Kidney epithelial cell (primary cell): ENCODE data around the gene TMEM252. TPM values are rescaled to one million over a fixed set of nuclear protein-coding genes. Genes with fewer than 3 reads are reported as not detected.

Source experiments
- DNase-seq: peaks from one replicate; pipeline ENCODE4 v3.0.0-alpha.2; 2010; ENCODE audit warnings: low read depth
- H3K27me3 ChIP-seq: 2 replicates; pipeline ENCODE4 v1.6.0; 2011; ENCODE audit warnings: low read length; ENCODE audit not compliant: control insufficient read depth, insufficient read depth
- H3K36me3 ChIP-seq: 2 replicates; pipeline ENCODE4 v1.5.1; 2011; ENCODE audit warnings: low read length; ENCODE audit not compliant: control insufficient read depth, insufficient read depth
- H3K4me3 ChIP-seq: 2 replicates; pipeline ENCODE4 v1.5.1; 2011; ENCODE audit warnings: low read depth, mild to moderate bottlenecking, control low read depth, low read length
- CTCF ChIP-seq: IDR thresholded peaks from 2 replicates; pipeline ENCODE4 v1.5.1; 2011; ENCODE audit warnings: mild to moderate bottlenecking, moderate library complexity, low read length, control low read depth, inconsistent platforms; ENCODE audit not compliant: insufficient read depth, poor library complexity, severe bottlenecking
- total RNA-seq: library from RNA; depleted of rRNA; stranded (reverse); fragments of >200 nt; gene quantifications from 2 replicates; pipeline ENCODE4 v1.2.3, GENCODE V29; 2015

TMEM252 gene
- total RNA-seq, 1 donor from 2014 or later = not detected

- H3K27me3 ChIP-seq = no peaks in the 10 kb centered on the region
- H3K4me3 ChIP-seq = no peak overlapping the region
- TF ChIP-seq CTCF = no peak
- no peak for DNase-seq
- H3K36me3 ChIP-seq = no peaks in the 10 kb centered on the region
Observed at GRCh38 chr9:68493958-68494577, 46.6 kb downstream of the TMEM252 start.

- no peak for DNase-seq
- no peak for TF ChIP-seq CTCF
- Histone ChIP-seq H3K27me3 (no peaks in the 10 kb centered on the region), H3K36me3 (no peaks in the 10 kb centered on the region), H3K4me3 (no peak overlapping the region)
Observed at GRCh38 chr9:68493541-68493940, 47.1 kb downstream of the TMEM252 start.

- no peak for TF ChIP-seq CTCF
- H3K4me3 ChIP-seq = no peak overlapping the region
Observed at GRCh38 chr9:68492806-68493205, 47.9 kb downstream of the TMEM252 start.

GRCh38 chr9:68489646-68490045 lies 51.0 kb downstream of the TMEM252 start:
- H3K4me3 ChIP-seq = no peak overlapping the region
- no peaks in the 10 kb centered on the region for H3K36me3 ChIP-seq
- no peak for DNase-seq
- no peaks in the 10 kb centered on the region for H3K27me3 ChIP-seq
- no peak for TF ChIP-seq CTCF

More at GRCh38 chr9:68492806-68493205, 47.9 kb downstream of the TMEM252 start:
- DNase-seq = no peak
- no peaks in the 10 kb centered on the region for H3K27me3 ChIP-seq
- no peaks in the 10 kb centered on the region for H3K36me3 ChIP-seq

GRCh38 chr9:68488126-68488525 lies 52.6 kb downstream of the TMEM252 start:
- H3K4me3 ChIP-seq = no peak overlapping the region
- TF ChIP-seq CTCF = no peak
- no peak for DNase-seq
- H3K27me3 ChIP-seq = no peaks in the 10 kb centered on the region
- H3K36me3 ChIP-seq = no peaks in the 10 kb centered on the region

Other genes with a start within 250 kb of the TMEM252 start
- not detected in 2 replicates for gene FOXD4L3, start 238.0 kb downstream of the TMEM252 start, total RNA-seq
- gene PGM5, start 184.3 kb downstream of the TMEM252 start, total RNA-seq = 0.79 and 1.2 TPM in 2 replicates
- 0.55 and 0.71 TPM in 2 replicates for gene PIP5K1B, start 164.4 kb upstream of the TMEM252 start, total RNA-seq